GM10248 (cell line): ENCODE measurements around the gene CHD1.

Experiments used
- CTCF ChIA-PET: fragments of 300-600 bp; sonication (Branson Sonifier 250); formaldehyde crosslinking; extraction: SDS; loops from one replicate; lab custom pipeline; 2021; ENCODE audit warnings: antibody characterized with exemption; lab: Yijun Ruan, JAX
- POLR2A ChIA-PET: fragments of 350-650 bp; sonication (Branson Sonifier 250); formaldehyde crosslinking; extraction: SDS; loops from one replicate; lab custom pipeline; 2020; ENCODE audit warnings: antibody characterized with exemption; lab: Yijun Ruan, JAX
- DNase-seq: peaks from one replicate; pipeline ENCODE4 v3.0.0; 2012; ENCODE audit errors: extremely low spot score
- TF ChIP-seq, protein P1 (sequence below): IDR thresholded peaks from 2 replicates; pipeline ENCODE4 v1.5.1; 2012; ENCODE audit warnings: mild to moderate bottlenecking, low read depth; ENCODE audit errors: extremely low read depth, missing control alignments, control extremely low read depth

CHD1 gene

DNA sequence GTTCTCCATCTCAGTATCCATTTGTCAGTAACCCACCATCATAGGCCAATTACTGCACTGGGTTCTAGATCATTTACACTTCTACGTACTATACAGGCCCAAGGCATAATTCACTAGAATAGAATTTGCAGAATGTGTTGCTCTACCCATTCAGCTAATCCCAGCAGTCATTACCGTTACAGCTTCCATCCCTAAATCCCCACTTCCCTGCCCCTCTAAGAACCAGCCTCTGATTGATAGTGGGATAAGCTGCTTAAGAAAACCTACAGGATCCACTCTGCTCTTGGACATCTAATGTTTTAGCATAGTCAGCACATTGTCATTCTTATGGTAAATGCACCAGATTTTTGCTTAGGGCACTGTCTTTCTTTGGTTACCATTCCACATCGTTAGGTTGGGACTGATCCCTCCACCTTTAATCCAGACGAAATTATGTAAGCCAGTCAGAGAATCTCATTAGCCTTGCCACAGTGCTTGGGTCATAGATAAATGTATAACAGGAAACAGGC, 39.3 kb upstream of the CHD1 start:
- DNase-seq, result no peak
- TF ChIP-seq, protein P1, sequence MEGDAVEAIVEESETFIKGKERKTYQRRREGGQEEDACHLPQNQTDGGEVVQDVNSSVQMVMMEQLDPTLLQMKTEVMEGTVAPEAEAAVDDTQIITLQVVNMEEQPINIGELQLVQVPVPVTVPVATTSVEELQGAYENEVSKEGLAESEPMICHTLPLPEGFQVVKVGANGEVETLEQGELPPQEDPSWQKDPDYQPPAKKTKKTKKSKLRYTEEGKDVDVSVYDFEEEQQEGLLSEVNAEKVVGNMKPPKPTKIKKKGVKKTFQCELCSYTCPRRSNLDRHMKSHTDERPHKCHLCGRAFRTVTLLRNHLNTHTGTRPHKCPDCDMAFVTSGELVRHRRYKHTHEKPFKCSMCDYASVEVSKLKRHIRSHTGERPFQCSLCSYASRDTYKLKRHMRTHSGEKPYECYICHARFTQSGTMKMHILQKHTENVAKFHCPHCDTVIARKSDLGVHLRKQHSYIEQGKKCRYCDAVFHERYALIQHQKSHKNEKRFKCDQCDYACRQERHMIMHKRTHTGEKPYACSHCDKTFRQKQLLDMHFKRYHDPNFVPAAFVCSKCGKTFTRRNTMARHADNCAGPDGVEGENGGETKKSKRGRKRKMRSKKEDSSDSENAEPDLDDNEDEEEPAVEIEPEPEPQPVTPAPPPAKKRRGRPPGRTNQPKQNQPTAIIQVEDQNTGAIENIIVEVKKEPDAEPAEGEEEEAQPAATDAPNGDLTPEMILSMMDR, result no peak
- POLR2A ChIA-PET, result no interaction called here
- CTCF ChIA-PET, result interaction anchor here (0.7 to 1.4 kb wide), 5 partner anchors 14 to 93 kb away, joined by 3 to 4 read pairs (median 3); no protein-coding TSS in a partner anchor

DNA sequence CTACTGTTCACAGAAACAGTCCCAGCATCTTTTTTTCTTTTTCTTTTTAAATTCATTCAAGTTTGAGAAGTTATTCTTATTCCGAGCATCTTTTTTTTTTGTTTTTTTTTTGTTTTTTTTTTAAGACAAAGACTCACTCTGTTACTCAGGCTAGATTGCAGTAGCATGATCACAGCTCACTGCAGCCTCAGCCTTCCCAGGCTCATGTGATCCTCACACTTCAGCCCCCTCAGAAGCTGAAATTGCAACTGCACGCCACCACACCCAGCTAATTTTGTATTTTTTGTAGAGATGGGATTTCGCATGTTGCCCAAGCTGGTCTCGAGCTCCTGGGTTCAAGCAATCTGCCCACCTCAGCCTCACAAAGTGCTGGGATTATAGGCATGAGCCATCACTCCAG, 36.4 kb upstream of the CHD1 start:
- no peak for DNase-seq
- ChIA-PET POLR2A (no interaction called here), CTCF (no interaction called here)
- TF ChIP-seq, protein P1, result no peak

DNA sequence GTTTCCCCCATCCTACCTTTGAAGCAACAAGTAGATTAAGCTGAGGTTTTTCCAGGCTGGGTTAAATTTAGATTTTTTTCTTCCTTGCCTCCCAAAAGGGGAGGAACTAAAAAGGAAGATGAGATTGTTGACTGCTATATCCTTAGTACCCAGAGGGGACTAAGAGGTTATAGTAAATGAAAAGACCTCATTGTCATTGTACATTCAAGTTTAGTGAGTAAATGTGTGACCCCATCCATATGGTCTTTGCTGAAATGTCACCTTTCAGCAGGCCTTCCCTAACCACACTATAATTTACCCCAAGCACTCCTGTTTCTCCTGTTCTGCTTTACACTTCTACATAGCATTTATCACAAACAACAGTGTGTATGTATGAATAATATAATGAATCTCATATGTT, 35.8 kb upstream of the CHD1 start:
- TF ChIP-seq, protein P1, result no peak
- no peak for DNase-seq
- ChIA-PET CTCF (no interaction called here), POLR2A (no interaction called here)

DNA sequence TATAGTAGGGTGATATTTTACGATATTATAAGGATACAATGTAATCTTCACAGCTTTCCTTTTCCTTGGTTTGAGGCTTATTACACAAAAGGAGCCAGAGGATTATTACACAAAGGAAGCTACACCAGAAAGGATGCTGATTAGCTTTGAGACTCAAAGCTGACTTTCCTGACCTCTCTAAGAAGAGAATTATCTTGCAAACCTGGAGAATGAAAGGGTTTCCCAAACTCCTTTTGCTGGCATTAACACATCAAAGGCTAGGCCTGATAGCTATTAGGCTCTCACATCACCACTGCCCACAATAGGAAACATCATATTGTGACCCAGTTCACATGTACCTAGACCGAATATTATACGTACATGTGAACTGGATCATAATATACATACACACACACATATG, 34.2 kb upstream of the CHD1 start:
- ChIA-PET POLR2A (no interaction called here), CTCF (interaction anchor here (0.7 to 1.2 kb wide), 3 partner anchors 8 to 97 kb away, joined by 3 read pairs; no protein-coding TSS in a partner anchor)
- TF ChIP-seq, protein P1, result no peak
- no peak for DNase-seq

DNA sequence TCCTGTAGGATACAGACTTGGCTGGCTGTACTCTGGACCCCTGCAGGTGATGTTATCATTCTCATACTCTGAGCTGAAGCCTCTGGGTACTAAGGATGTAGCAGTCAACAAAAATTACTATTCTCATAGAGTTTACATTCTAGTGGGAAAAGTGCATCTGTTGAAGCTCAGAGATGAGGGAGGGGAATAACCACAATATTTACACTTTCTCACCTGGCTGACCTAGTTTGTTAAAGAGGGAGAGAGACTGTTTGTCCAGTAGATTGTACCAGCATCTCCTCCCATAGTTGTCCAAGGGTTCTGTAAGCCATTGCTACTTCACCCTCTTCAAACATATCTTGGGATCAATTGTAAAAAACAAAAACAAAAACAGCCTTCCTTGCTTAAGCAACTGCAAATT, 33.8 kb upstream of the CHD1 start:
- POLR2A ChIA-PET, result no interaction called here
- TF ChIP-seq, protein P1, result no peak
- CTCF ChIA-PET, result interaction anchor here (0.7 to 1.2 kb wide), 3 partner anchors 8 to 97 kb away, joined by 3 read pairs; no protein-coding TSS in a partner anchor
- DNase-seq, result no peak

DNA sequence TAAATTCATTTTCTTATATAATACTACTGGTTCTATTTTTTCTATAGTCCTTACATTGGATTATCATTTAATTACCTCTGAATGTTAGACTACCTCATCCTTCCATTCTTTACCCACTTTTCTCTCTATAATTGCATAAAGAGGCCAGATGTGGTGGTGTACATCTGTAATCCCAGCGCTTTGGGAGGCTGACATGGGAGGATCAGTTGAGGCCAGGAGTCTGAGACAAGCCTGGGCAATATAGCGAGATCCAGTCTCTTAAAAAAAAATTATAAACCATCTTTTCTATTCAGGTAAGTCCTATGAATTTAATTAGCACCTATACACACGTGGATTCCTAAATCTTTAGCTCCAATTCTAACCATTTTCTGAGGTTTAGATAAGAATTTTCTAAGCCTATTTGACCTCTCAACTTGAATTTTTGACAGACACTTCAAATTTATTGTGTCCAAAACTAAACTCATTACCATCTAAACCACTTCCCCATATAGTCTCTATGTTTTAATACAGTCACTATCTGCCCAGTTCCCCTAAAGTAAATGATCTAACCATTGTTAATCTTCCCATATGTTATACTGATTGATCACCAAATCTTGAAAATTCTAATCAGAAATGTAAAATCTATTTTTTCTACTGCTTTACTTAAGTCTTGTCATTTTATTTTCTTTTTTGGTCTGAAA, 33.0 kb upstream of the CHD1 start:
- TF ChIP-seq, protein P1, result no peak
- no peak for DNase-seq
- POLR2A ChIA-PET, result no interaction called here
- CTCF ChIA-PET, result interaction anchor here (1.1 to 1.2 kb wide), 2 partner anchors 9 to 98 kb away, joined by 3 to 4 read pairs; no protein-coding TSS in a partner anchor
